ENCODE data around the gene SHC3. TPM values are rescaled to one million over a fixed set of nuclear protein-coding genes. Genes with fewer than 3 reads are reported as not detected.

Gene SHC3
- total RNA-seq, 1 donor = 11.7 TPM

DNA sequence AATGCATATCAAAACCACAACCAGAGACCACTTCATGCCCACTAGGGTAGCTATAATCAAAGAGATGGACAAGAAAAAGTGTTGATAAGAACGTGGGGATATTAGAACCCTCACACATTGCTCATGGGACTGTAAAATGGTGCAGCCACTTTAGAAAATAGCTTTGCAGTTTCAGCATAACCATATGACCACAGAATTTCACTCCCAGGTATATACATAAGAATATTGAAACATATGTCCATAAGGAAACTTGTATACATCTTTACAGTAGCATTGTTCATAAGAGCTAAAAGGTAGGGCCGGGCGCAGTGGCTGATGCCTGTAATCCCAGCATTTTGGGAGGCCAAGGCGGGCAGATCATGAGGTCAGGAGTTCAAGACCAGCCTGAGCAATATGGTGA, 131.0 kb downstream of the SHC3 start:
- no peak overlapping the region for H3K4me3 ChIP-seq (ENCODE audit: low read depth, low read length)
- TF ChIP-seq, protein P1, sequence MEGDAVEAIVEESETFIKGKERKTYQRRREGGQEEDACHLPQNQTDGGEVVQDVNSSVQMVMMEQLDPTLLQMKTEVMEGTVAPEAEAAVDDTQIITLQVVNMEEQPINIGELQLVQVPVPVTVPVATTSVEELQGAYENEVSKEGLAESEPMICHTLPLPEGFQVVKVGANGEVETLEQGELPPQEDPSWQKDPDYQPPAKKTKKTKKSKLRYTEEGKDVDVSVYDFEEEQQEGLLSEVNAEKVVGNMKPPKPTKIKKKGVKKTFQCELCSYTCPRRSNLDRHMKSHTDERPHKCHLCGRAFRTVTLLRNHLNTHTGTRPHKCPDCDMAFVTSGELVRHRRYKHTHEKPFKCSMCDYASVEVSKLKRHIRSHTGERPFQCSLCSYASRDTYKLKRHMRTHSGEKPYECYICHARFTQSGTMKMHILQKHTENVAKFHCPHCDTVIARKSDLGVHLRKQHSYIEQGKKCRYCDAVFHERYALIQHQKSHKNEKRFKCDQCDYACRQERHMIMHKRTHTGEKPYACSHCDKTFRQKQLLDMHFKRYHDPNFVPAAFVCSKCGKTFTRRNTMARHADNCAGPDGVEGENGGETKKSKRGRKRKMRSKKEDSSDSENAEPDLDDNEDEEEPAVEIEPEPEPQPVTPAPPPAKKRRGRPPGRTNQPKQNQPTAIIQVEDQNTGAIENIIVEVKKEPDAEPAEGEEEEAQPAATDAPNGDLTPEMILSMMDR (IDR thresholded peaks at IDR 0.05; ENCODE audit: insufficient read depth, low read depth, low read length) = no peak
- no peak for DNase-seq (ENCODE audit: low read depth)

DNA sequence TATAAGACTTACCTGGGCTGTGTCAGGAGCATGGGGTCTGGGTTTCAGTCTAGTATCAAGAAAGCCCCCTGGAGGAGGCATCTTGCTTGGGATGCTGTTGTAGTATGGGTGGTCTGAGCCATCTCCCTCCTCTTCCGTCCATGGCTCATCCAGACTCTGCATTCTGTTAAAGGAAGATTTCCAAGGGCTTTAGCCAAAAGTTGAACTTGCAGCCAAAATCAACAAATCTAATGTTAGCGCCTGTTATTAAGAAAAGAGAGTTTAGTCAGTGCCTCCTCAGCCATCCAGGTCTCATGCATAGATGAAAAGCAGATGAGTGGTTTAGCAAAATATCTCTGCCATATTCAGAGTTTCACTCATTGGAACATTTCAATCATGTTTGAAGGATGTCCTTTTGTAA, 131.8 kb downstream of the SHC3 start:
- DNase-seq (ENCODE audit: low read depth) = no peak
- TF ChIP-seq, protein P1 (IDR thresholded peaks at IDR 0.05; ENCODE audit: insufficient read depth, low read depth, low read length) = no peak
- H3K4me3 ChIP-seq (ENCODE audit: low read depth, low read length) = no peak overlapping the region

DNA sequence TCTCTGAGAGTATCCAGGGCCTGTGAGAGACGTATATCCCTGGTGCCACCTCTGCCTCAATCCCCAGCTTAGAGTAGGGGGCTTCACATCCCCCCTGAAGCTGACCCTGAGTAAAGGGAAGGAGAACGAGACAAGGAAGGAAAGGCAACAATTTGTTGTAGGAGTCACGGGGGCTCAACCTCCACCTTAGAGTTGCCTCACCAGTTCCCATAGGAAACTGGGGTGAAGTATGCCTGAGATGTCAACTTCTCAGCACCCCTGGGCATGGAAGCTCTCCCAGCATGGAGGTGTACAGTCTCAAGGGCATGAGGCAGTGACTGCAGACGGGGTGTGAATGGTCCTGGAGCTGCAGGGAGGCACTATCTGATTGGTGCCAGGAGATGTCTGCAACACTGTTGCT, 133.7 kb downstream of the SHC3 start:
- H3K4me3 ChIP-seq (ENCODE audit: low read depth, low read length) = no peak overlapping the region
- DNase-seq (ENCODE audit: low read depth) = no peak
- TF ChIP-seq, protein P1 (IDR thresholded peaks at IDR 0.05; ENCODE audit: insufficient read depth, low read depth, low read length) = no peak

DNA sequence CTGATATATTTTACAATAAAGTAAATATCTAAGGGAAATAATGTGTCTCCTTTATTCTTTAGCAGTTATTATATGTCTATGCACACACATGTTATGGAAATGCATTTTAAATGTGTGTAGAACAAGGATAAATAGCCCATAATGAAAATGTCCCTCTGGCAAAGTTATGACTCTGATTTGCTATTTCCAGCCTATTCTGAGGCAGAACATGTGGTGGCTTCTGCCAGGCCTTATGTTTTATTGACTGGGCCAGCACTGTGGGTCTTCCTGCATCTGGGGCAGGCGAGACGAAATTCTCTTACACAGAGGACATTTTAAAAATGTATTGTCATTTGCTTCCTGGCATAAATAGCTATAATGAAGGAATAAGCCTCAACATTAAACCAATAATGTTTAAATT, 134.5 kb downstream of the SHC3 start:
- no peak overlapping the region for H3K4me3 ChIP-seq (ENCODE audit: low read depth, low read length)
- TF ChIP-seq, protein P1 (IDR thresholded peaks at IDR 0.05; ENCODE audit: insufficient read depth, low read depth, low read length) = no peak
- no peak for DNase-seq (ENCODE audit: low read depth)

DNA sequence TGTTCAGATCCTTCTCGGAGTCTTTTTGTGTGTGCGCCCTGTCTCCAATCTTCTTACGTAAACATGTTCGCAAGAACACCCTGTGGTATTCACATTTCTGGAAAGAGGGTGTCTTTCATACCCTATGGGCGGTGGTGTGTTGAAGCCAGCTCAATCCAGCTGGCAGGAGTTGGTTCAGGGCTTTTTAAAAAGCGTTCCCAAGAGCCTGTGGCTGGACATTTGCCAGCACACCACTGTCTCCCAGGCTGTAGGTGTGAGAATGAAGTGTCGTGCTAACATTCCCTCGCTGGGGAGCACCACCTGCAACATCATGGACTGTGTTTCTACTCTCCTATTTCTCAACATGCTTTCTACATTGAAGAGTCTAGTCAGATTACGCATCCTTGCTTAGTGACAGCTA, 135.6 kb downstream of the SHC3 start:
- TF ChIP-seq, protein P1 (IDR thresholded peaks at IDR 0.05; ENCODE audit: insufficient read depth, low read depth, low read length) = no peak
- no peak for DNase-seq (ENCODE audit: low read depth)
- H3K4me3 ChIP-seq (ENCODE audit: low read depth, low read length) = no peak overlapping the region

DNA sequence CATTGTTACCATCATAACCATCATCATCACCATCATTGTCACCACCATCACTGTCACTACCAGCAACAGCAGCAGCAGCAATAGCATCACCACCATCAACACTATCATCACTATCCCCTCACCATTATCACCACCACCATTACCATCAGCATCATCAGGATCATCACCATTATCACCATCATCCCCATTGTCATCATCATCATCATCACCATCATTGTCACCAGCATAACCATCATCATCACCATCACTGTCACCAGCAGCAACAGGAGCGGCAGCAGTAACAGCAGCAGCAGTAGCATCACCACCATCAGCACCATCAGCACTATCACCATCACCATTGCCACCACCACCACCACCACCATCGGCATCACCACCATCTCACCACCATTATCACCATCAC, 139.0 kb downstream of the SHC3 start:
- DNase-seq (ENCODE audit: low read depth) = no peak
- TF ChIP-seq, protein P1 (IDR thresholded peaks at IDR 0.05; ENCODE audit: insufficient read depth, low read depth, low read length) = no peak

DNA sequence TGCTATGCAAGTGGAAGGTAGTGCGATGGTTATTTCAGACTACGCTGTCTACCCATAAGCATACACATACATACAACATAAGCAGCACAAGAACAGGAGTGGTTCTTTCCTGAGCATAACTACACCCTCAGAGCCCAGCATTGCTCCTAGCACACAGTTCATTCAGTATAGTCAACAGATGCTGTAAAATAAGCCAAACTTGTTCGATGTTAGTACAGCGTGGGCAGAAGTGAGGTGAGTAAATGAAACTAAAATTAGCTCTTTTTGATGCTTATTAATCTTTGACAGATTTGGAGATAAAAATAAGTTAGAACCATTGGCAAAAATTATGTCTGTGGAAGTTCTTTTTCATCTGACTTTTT, 139.5 kb downstream of the SHC3 start:
- DNase-seq (ENCODE audit: low read depth) = no peak
- no peak overlapping the region for H3K4me3 ChIP-seq (ENCODE audit: low read depth, low read length)
- TF ChIP-seq, protein P1 (IDR thresholded peaks at IDR 0.05; ENCODE audit: insufficient read depth, low read depth, low read length) = no peak

More for the DNA sequence above, 139.0 kb downstream of the SHC3 start:
- no peak overlapping the region for H3K4me3 ChIP-seq (ENCODE audit: low read depth, low read length)
